Chondrocyte (in vitro differentiated cells): ENCODE measurements around the gene TMEM255B. TPM values are rescaled to one million over a fixed set of nuclear protein-coding genes. Genes with fewer than 3 reads are reported as not detected.
A peak's percentile ranks its signal among the peaks of the same experiment; 100 is the strongest.
"Not testable (repeated sequence)": the region's sequence is repeated elsewhere in the genome, so short reads cannot be mapped to it uniquely, and the experiment has no call there.

ENCODE experiments used
- DNase-seq: peaks from one replicate; pipeline ENCODE4 v3.0.0; 2021; ENCODE audit warnings: mixed read lengths, low spot score
- H3K27ac Mint-ChIP-seq: one replicate; pipeline ENCODE4 v1.8.0; 2021; ENCODE audit warnings: mild to moderate bottlenecking, moderate library complexity, mixed read lengths; ENCODE audit not compliant: unreplicated experiment
- H3K27me3 Mint-ChIP-seq: 2 replicates; pipeline ENCODE4 v1.8.0; 2021; ENCODE audit warnings: low read depth, mixed read lengths
- H3K36me3 Mint-ChIP-seq: 2 replicates; pipeline ENCODE4 v1.8.0; 2021; ENCODE audit warnings: low read depth, mixed read lengths
- H3K4me1 Mint-ChIP-seq: 2 replicates; pipeline ENCODE4 v1.8.0; 2021; ENCODE audit warnings: low read depth, mild to moderate bottlenecking, mixed read lengths
- H3K4me3 Mint-ChIP-seq: one replicate; pipeline ENCODE4 v1.8.0; 2021; ENCODE audit warnings: mild to moderate bottlenecking, moderate library complexity, mixed read lengths; ENCODE audit not compliant: unreplicated experiment
- H3K9me3 Mint-ChIP-seq: 2 replicates; pipeline ENCODE4 v1.8.0; 2021; ENCODE audit warnings: low read depth, mixed read lengths
- total RNA-seq: library from RNA; stranded (reverse); gene quantifications from 3 replicates; pipeline ENCODE4 v1.2.1, GENCODE V29; 2021
- TF ChIP-seq, protein P1 (sequence below): fragments of 200-600 bp; sonication (generic); IDR thresholded peaks from 2 replicates; pipeline ENCODE4 v1.5.0; 2021; ENCODE audit warnings: antibody characterized with exemption, mild to moderate bottlenecking, moderate library complexity

The TMEM255B gene
- total RNA-seq, 1 donor from 2014 or later: 5.2 TPM

GRCh38 chr13:113724780-113725315, 34.2 kb upstream of the TMEM255B start:
- Mint-ChIP-seq H3K4me3 (peak overlapping the region; percentile 74), H3K27ac (no peak overlapping the region)

GRCh38 chr13:113725329-113726105, 33.5 kb upstream of the TMEM255B start:
- not testable (repeated sequence) for H3K4me1 Mint-ChIP-seq, H3K9me3 Mint-ChIP-seq, H3K27me3 Mint-ChIP-seq, H3K27ac Mint-ChIP-seq, DNase-seq, H3K36me3 Mint-ChIP-seq
- H3K4me3 Mint-ChIP-seq: peak overlapping the region; percentile 74

More at GRCh38 chr13:113724780-113725315, 34.2 kb upstream of the TMEM255B start:
- peak; percentile 93 for DNase-seq
- Mint-ChIP-seq H3K27me3 (peaks cover 2% of the 10 kb centered on the region), H3K9me3 (no peaks in the 10 kb centered on the region), H3K36me3 (no peaks in the 10 kb centered on the region), H3K4me1 (peaks cover 3% of the 10 kb centered on the region)
- TF ChIP-seq, protein P1, sequence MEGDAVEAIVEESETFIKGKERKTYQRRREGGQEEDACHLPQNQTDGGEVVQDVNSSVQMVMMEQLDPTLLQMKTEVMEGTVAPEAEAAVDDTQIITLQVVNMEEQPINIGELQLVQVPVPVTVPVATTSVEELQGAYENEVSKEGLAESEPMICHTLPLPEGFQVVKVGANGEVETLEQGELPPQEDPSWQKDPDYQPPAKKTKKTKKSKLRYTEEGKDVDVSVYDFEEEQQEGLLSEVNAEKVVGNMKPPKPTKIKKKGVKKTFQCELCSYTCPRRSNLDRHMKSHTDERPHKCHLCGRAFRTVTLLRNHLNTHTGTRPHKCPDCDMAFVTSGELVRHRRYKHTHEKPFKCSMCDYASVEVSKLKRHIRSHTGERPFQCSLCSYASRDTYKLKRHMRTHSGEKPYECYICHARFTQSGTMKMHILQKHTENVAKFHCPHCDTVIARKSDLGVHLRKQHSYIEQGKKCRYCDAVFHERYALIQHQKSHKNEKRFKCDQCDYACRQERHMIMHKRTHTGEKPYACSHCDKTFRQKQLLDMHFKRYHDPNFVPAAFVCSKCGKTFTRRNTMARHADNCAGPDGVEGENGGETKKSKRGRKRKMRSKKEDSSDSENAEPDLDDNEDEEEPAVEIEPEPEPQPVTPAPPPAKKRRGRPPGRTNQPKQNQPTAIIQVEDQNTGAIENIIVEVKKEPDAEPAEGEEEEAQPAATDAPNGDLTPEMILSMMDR: peak; percentile 93

DNA sequence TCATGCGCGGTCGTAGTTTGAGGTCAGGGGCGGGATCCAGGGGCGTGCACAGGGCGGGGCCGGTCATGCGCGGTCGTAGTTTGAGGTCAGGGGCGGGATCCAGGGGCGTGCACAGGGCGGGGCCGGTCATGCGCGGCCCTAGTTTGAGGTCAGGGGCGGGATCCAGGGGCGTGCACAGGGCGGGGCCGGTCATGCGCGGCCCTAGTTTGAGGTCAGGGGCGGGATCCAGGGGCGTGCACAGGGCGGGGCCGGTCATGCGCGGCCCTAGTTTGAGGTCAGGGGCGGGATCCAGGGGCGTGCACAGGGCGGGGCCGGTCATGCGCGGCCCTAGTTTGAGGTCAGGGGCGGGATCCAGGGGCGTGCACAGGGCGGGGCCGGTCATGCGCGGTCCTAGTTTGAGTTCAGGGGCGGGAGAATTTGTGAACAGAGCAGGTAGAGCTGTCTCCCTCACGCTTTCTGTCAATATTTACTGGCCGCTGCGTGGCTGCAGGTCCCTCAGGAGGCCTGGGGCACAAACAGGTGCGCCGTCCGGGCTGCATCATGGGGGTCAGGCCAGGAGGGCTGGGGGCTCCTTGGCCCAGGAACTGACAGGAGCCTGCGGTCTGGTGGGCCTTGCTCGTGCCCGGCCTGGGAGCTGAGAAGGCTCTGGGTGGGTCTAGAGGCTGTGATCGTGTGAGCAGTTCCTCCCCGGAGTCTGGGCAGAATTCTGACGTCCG, 32.8 kb upstream of the TMEM255B start:
- peak overlapping the region; percentile 58 for H3K4me3 Mint-ChIP-seq
- not testable (repeated sequence) for H3K4me1 Mint-ChIP-seq, H3K27ac Mint-ChIP-seq, H3K9me3 Mint-ChIP-seq, H3K27me3 Mint-ChIP-seq, H3K36me3 Mint-ChIP-seq
- DNase-seq: peak; percentile 85

- DNase-seq: peak; percentile 95
- Mint-ChIP-seq H3K27ac (no peak overlapping the region), H3K27me3 (peaks cover 2% of the 10 kb centered on the region), H3K9me3 (no peaks in the 10 kb centered on the region), H3K4me1 (peaks cover 3% of the 10 kb centered on the region), H3K36me3 (no peaks in the 10 kb centered on the region), H3K4me3 (no peak overlapping the region)
- TF ChIP-seq, protein P1: no peak
Observed at GRCh38 chr13:113726961-113727411, 32.0 kb upstream of the TMEM255B start.

- Mint-ChIP-seq H3K4me1 (peaks cover 3% of the 10 kb centered on the region), H3K36me3 (no peaks in the 10 kb centered on the region), H3K9me3 (no peaks in the 10 kb centered on the region), H3K27me3 (peaks cover 2% of the 10 kb centered on the region), H3K27ac (no peak overlapping the region), H3K4me3 (no peak overlapping the region)
- TF ChIP-seq, protein P1: no peak
- peak; percentile 86 for DNase-seq
Observed at GRCh38 chr13:113728571-113729054, 30.4 kb upstream of the TMEM255B start.
